GM18907 (cell line): Measurements from ENCODE around the gene TLK2.

Experiments used
- ATAC-seq: cut with Tn5 transposase; IDR thresholded peaks from one replicate; pipeline ENCODE4 v1.9.1; 2021; ENCODE audit warnings: mild to moderate bottlenecking, moderate library complexity; ENCODE audit not compliant: unreplicated experiment

The TLK2 gene

DNA sequence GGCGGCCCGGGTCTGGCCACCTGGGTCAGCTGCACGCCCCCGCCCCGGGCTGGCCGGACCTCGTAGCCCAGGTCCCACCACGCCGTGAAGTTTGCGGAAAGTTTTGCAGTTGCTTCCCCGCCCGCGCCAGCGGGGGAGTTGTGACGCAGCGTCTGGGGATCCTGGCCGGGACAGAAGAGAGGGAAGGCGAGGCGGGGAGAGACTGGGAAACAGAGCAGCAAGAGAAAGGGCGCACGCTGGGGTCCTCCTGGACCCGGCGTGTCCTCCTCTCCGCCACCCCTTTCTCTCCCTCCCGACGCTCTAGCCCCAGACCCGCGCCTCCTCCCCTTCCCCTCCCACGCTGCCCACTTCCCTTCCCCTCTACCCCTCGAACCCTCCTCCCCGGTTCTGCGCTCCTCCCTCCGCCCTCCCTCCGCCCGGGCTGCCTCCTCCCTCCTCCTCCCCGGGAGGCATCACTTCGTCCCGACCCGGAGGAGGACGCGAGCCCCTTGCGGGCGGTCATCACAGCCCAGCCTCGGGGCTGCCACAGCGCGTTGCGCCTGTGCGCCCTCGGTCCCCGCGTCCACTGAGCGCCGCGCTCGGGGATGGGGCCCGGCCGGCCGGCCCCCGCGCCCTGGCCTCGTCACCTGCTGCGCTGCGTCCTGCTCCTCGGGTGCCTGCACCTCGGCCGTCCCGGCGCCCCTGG, 148.7 kb downstream of the TLK2 start, which contains the start of gene MRC2:
TSS of gene MRC2 (plus strand) at position 452 of the 685 bp plus-strand sequence. CDS start at position 585, 133 bp downstream.
- no peak for ATAC-seq

DNA sequence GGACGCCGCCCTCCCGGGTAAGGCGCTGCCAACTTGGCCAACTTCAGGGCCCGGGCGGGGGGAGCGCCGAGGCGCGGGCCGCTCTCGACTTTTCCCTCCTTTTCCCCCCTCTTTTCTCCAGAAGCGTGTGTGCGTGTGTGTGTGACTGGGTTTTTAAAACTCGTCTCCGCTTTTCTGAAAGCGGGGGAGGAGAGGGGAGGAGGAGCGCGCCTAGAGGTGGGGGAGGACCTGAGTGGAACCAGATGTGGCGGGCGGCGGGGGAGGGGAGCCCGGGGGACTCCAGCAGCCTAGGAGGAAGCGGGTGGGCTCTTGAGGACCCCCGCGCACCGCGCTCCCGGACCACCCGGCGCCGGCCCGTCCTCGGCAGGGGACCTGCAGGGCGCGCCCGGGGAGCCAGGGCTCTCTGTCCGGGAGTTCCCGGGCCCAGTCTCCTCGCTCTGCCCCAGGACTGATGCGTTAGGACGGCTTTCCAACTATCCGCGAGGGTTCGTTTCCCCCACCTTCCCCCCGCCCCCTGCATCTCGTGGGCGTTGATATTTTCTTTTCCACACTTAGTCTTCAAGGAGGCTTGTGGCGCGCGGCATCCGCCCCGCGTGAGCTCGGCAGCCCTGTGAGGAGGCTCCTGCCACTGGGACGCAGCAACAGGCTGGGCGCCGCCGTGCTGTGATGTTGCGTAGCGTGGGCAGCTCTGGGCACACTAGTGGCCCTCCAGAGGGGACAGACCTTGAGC, 149.4 kb downstream of the TLK2 start:
- ATAC-seq: no peak

- ATAC-seq: no peak
These were observed 150.4 kb downstream of the TLK2 start for GRCh38 chr17:62628831-62629555.

DNA sequence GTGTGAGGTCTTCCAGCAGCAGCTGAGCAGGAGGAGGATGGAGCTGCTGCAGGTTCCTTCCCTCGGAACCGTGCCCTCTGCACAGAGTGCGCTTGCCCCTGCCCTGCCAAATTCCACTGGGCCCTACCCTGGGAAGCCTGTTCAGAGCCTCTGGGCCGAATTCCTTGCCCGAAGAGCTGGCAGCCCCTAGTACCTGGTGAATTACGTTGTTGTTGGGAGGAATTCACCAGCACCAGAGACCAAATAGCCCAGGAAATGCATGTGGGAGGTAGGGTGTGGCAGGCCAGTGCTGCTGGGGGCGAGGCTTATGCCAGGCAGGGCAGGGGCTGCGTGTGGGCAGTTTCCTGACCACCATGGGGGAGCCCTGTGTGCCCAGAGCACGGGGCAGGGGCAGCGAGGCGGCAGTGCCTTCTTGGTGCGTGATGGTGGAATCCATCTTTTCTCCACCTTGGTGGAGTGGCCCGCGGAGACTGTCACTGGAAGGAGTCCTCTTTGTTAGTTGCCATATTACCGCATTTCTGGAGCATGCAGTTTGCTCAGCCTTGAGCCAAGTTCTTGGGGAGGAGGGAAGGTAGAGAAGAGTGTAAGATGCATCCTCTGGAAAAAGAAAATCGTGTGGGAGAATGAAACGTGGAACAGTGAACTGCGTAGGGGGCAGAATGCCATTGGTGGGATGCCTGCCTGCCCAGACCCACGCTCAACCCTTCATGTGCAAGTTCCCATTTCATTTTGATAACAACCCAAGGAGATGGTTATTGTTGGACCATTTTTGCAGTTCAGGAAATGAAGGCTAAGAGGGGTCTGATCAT, 151.1 kb downstream of the TLK2 start:
- no peak for ATAC-seq

- no peak for ATAC-seq
These were observed 151.9 kb downstream of the TLK2 start for GRCh38 chr17:62630365-62631085.

DNA sequence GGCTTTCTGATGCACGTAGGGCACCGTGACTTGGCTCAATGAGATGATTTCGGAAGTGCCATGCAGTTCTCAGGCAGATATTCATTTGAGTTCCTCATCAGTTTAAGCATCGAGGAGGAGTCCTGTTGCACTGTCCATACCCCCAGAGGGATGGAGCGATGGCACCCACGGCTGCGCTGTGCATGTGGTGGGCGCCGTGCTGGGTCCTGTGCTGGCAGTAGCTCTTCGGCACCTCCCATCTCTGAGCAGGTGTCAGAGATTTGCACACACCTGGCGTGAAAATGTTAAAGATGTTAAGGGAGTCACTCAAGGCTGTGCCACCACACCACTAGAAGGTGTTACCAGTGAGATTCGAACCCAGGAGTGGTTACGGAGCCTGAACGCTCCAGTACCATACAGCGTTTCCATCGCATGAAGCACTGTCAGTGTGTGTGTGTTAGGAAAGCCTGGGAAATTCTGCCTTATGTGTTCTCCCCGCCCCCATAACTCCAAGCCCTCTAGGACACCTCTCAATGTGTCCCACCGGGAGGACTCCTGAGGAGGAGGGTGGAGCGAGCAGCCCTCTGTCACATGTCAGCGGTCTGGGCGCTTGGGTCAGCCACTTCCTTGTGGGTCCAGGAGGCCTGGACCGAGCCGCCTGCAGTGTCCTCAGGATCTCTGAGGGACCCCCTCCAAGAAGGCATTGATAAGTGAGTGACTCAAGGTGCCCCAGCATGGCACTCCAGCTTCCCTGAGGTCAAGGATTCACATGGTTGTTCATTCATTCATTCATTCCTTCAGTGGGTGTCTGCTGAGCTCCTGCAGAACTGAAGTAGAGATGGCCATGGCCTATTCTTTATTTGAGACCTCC, 152.7 kb downstream of the TLK2 start:
- no peak for ATAC-seq

DNA sequence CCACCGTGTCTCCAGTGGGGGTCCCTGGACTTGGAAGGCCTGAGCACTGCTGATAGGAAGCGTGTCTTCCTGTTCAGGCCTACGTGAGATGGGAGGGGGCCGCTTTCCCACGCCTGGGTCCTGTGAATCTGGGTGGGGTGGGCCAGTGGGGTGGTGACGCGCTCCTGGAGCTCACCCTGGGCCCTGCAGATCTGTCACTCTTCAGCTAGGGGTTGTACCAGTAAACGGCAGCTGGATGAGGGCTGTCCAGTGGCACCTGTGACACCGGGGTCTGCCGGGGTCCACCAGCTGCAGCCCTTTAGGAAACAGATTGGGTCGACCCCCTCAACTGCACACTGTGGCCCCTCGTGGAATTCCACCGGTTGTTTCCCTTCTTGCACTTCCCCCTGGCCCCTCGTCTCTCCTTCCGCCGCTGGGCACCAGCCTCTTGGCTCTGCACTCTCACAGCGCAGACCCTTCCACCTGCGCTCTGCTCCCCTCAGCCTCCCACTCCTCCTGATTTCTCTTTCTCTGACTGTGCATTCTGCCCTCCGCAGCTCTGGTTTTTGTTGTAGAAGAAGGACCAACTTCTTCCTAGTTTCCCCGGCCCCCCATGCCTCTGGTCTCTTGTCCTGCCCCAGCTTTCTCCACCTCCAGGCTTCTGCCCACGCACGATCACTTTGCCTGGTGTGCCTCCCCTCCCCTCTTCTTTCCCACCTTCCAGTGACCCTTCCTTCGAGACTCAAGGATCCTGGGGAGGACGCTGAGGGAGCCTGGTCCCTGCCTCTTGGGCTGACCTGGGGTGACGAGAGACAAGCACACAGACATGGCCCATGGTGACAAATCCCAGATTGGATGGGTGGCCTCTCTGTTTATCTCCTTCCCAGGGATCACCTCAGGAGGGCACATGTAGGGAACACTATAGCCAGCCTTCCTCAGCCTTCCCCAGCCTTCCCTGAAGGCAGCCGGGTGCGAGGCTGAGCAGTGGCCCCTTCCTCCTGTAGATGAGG, 153.6 kb downstream of the TLK2 start:
- ATAC-seq: no peak

GRCh38 chr17:62637809-62638208, 159.2 kb downstream of the TLK2 start:
- no peak for ATAC-seq

- no peak for ATAC-seq
These were observed 162.5 kb downstream of the TLK2 start for GRCh38 chr17:62641153-62641552.

DNA sequence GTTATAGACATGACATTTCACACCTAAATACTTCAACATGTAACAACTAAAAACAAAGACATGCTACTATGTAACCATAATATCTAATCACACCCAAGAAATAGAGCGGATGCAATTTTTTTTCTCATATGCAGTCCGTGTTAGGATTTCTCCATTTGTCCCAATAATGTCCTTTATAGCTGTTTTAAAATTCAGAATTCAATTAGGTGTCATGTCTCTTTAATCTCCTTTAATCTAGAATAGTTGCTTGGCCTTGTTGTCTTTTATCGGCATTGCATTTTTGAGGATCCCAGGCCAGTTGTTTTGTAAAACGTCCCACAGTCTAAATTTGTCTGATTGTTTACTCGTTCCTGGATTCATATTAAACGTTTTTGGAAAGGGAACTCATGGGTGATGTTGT, 163.3 kb downstream of the TLK2 start:
- ATAC-seq: no peak

GRCh38 chr17:62643496-62643895, 164.9 kb downstream of the TLK2 start:
- no peak for ATAC-seq

GRCh38 chr17:62644487-62645173, 166.0 kb downstream of the TLK2 start:
- no peak for ATAC-seq

DNA sequence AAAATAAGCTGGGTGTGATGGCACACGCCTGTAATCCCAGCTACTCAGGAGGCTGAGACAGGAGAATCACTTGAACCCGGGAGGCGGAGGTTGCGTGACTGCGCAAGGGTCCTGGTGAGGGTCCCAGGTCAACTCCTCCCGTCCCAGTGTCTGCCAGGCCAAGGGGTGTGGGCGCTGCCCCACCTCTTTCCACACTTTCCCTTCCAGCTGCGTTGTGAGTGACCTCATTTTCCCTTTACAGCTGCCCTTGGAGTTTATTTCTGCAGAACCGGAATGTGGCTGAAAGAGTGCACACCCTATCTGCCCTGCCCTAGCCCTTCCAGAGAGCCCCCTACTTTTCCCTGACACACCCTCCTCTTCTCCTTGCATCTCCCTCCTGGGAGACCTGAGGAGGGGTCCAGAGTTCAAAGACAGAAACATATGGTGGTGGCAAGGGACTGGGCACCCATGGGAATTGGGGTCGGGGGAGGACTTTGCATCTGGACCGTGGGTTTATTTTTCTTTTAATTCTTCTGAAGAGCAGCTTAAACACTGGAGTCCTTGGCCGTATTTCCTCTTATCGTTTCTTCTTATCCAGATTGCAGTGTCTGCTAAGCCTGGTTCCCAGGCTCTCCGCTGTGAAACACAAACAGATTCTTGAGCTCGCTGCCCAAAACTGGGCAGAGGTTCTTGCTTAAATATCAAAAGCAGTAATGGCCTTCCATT, 169.8 kb downstream of the TLK2 start:
- no peak for ATAC-seq

DNA sequence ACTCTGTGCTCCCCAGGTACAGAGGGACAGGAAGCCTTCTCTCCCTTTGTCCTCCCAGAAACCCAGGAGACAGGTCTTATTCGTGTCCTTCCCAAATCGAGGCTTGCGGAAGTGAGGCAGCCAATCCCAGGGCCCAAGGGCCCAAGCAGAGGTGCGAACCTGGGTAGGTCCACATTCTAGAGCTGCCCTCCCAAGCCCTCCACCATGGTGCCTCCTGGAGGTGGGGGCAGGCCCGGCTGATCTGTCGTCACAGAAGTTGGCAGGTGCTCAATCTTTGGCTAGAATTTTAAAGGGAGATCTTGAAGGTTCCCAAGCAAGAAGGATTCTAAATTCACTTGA, 170.3 kb downstream of the TLK2 start:
- ATAC-seq: no peak

- no peak for ATAC-seq
These were observed 170.9 kb downstream of the TLK2 start for GRCh38 chr17:62649570-62649969.

DNA sequence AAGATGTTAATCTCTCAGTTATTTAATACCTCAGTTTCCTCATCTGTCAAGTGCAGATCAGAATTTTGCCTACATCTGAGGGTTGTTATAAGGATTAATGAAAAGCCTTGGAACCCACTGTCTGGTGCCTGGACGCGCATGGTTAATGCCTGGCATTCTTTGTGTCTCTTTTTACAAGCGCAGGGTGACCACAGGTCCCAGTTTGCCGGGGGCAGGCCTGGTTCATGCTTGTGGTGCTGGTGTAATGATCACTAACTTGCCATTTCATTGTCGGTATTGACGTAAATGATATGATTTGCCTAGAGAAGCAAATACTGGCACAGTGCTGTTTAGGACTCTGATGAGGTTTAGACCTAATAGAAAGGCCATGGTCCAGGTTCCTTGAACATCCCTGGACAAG, 172.0 kb downstream of the TLK2 start:
- ATAC-seq: no peak
